ENCODE data around the gene CCDC169. TPM values are rescaled to one million over a fixed set of nuclear protein-coding genes. Genes with fewer than 3 reads are reported as not detected.
"Not testable (repeated sequence)": the region's sequence is repeated elsewhere in the genome, so short reads cannot be mapped to it uniquely, and the experiment has no call there.

Gene CCDC169
- total RNA-seq, 2 experiments from 2014 or later: 0.30 TPM

DNA sequence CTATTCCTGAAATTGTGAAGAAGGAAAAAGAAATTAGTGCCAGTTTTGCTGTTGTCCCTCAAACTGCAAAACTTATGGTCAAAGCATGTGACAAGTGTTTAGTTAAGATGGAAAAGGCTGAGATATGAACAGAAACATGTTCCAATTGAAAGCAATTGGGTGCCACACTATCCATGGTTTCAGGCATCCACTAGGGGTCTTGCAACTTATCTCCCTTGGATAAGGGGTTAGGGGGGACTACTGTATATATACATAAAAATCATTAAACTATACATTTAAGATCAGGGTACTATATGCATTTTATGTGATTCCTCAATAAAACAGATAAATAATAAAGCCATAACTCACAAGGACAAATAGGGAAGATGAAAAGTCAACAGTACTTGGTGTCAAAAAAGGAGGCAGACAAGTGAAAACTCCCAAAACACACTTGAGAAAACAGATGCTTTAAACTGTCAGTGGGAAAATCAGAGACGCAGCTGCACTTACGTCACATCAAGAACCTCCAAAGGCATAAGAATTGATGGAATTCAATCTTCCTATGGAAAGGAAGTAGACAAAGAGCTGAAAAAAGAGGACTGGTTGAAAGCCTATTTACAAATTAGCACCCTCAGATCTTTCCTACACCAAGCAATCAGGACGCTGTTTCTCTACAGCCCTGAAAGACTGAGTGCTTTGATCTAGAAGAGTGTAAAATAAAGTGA, 40.5 kb upstream of the CCDC169 start:
- Mint-ChIP-seq H3K27ac (no peak overlapping the region), H3K4me1 (peaks cover 65% of the 10 kb centered on the region), H3K36me3 (ENCODE audit: low read depth) (peaks cover 10% of the 10 kb centered on the region), H3K9me3 (ENCODE audit: low read depth) (no peaks in the 10 kb centered on the region), H3K4me3 (no peak overlapping the region), H3K27me3 (no peaks in the 10 kb centered on the region)
- ChIA-PET POLR2A (no interaction called here), CTCF (no interaction called here)
- no peak for DNase-seq
- intact Hi-C loops (cut with DNase I, micrococcal nuclease): no loop called here
- ATAC-seq: no peak

DNA sequence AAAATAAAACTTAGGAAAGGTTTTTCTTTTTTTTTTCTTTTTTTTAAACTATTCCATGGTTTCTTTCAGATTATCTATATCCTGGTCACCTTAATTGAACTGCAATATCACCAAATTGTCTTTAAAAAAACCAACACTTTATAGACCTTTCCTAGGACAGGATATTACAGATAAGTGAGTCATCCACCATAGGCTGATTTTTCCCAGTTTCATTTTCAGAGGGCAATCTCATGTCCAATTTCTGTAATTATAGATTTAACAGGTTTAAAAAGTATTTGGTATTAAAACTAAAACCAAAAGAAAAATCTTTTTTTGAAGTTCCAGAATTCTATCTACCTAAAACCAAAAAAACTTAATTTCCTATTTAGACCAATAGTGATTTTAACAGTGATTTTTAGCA, 35.4 kb upstream of the CCDC169 start:
- POLR2A ChIA-PET: no interaction called here

GRCh38 chr13:36332255-36332654, 34.6 kb upstream of the CCDC169 start:
- Mint-ChIP-seq H3K4me1 (peaks cover 34% of the 10 kb centered on the region), H3K36me3 (ENCODE audit: low read depth) (peaks cover 14% of the 10 kb centered on the region)
- POLR2A ChIA-PET; DNase-seq; H3K27me3 Mint-ChIP-seq; H3K27ac Mint-ChIP-seq; H3K4me3 Mint-ChIP-seq; H3K9me3 Mint-ChIP-seq (ENCODE audit: low read depth); ATAC-seq; intact Hi-C loops (cut with DNase I, micrococcal nuclease): not testable (repeated sequence)
- CTCF ChIA-PET: interaction anchor here (0.6 to 2.3 kb wide), 5 partner anchors 9 to 472 kb away, joined by 3 to 5 read pairs (median 3); no protein-coding TSS in a partner anchor

More for the DNA sequence above, 35.4 kb upstream of the CCDC169 start:
- H3K9me3 Mint-ChIP-seq (ENCODE audit: low read depth): no peaks in the 10 kb centered on the region
- H3K4me3 Mint-ChIP-seq: no peak overlapping the region
- H3K27me3 Mint-ChIP-seq: no peaks in the 10 kb centered on the region
- intact Hi-C loops (cut with DNase I, micrococcal nuclease): no loop called here
- peaks cover 14% of the 10 kb centered on the region for H3K36me3 Mint-ChIP-seq (ENCODE audit: low read depth)
- peaks cover 40% of the 10 kb centered on the region for H3K4me1 Mint-ChIP-seq
- no peak overlapping the region for H3K27ac Mint-ChIP-seq
- ATAC-seq (no peak), DNase-seq (no peak)
- CTCF ChIA-PET: interaction anchor here (0.9 to 2.3 kb wide), 2 partner anchors 10 to 21 kb away, joined by 3 to 5 read pairs; no protein-coding TSS in a partner anchor

DNA sequence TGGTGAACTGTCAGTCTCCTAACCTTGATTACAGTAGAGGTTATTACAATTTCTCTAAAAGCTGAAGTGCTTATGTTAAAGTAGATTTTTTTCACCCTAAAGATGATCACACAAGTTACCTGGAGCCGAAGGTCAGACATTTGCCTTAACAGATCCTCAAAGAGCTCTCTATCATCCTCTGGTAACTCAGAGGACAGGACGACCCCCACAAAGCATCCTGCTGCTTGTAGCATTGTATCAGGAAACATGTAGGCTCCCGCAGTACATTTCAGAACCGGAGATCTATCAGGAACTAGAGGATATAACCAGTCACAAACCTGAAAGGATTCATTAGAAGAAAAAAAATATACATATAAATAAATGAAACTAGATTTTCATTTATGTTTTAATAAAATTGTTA, 33.7 kb upstream of the CCDC169 start:
- peaks cover 18% of the 10 kb centered on the region for H3K36me3 Mint-ChIP-seq (ENCODE audit: low read depth)
- H3K9me3 Mint-ChIP-seq (ENCODE audit: low read depth): no peaks in the 10 kb centered on the region
- intact Hi-C loops (cut with DNase I, micrococcal nuclease): no loop called here
- H3K4me1 Mint-ChIP-seq: peaks cover 25% of the 10 kb centered on the region
- DNase-seq (no peak), ATAC-seq (no peak)
- no peak overlapping the region for H3K4me3 Mint-ChIP-seq
- no peaks in the 10 kb centered on the region for H3K27me3 Mint-ChIP-seq
- no peak overlapping the region for H3K27ac Mint-ChIP-seq
- ChIA-PET CTCF (interaction anchor here (0.6 to 2.3 kb wide), 4 partner anchors 8 to 642 kb away, joined by 3 to 6 read pairs (median 4); no protein-coding TSS in a partner anchor), POLR2A (no interaction called here)

GRCh38 chr13:36329361-36329760, 31.7 kb upstream of the CCDC169 start:
- ChIA-PET POLR2A (no interaction called here), CTCF (no interaction called here)
- no peak overlapping the region for H3K4me3 Mint-ChIP-seq
- H3K4me1 Mint-ChIP-seq: peaks cover 13% of the 10 kb centered on the region
- no peaks in the 10 kb centered on the region for H3K27me3 Mint-ChIP-seq
- no peak for ATAC-seq
- peaks cover 20% of the 10 kb centered on the region for H3K36me3 Mint-ChIP-seq (ENCODE audit: low read depth)
- no peak overlapping the region for H3K27ac Mint-ChIP-seq
- intact Hi-C loops (cut with DNase I, micrococcal nuclease): no loop called here
- no peaks in the 10 kb centered on the region for H3K9me3 Mint-ChIP-seq (ENCODE audit: low read depth)
- no peak for DNase-seq

GRCh38 chr13:36328821-36329220, 31.2 kb upstream of the CCDC169 start:
- Mint-ChIP-seq H3K4me3 (no peak overlapping the region), H3K4me1 (peaks cover 7% of the 10 kb centered on the region), H3K36me3 (ENCODE audit: low read depth) (peaks cover 20% of the 10 kb centered on the region), H3K27ac (no peak overlapping the region), H3K9me3 (ENCODE audit: low read depth) (no peaks in the 10 kb centered on the region), H3K27me3 (no peaks in the 10 kb centered on the region)
- DNase-seq: no peak
- POLR2A ChIA-PET: no interaction called here
- intact Hi-C loops (cut with DNase I, micrococcal nuclease): no loop called here
- no peak for ATAC-seq
- CTCF ChIA-PET: no interaction called here

- ATAC-seq (no peak), DNase-seq (no peak)
- ChIA-PET CTCF (no interaction called here), POLR2A (no interaction called here)
- intact Hi-C loops (cut with DNase I, micrococcal nuclease): no loop called here
- Mint-ChIP-seq H3K36me3 (ENCODE audit: low read depth) (peaks cover 21% of the 10 kb centered on the region), H3K4me1 (no peaks in the 10 kb centered on the region), H3K27me3 (no peaks in the 10 kb centered on the region), H3K27ac (no peak overlapping the region), H3K9me3 (ENCODE audit: low read depth) (no peaks in the 10 kb centered on the region), H3K4me3 (no peak overlapping the region)
Observed at GRCh38 chr13:36325912-36326311, 28.3 kb upstream of the CCDC169 start.

DNA sequence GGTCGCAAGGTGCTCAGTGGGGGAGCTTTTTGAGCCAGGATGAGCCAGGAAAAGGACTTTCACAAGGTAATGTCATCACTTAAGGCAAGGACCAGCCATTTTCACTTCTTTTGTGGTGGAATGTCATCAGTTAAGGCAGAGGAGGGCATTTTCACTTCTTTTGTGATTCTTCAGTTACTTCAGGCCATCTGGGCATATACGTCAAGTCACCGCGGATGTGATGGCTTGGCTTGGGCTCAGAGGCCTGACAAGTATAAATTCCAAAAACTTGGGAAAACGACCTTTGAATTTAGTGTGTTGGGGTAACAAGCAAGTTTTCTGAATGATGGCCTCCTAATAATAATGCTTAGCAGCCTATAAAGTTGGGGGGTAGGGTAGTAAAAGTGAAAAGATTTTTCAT, 27.3 kb upstream of the CCDC169 start:
- CTCF ChIA-PET: not testable (repeated sequence)

DNA sequence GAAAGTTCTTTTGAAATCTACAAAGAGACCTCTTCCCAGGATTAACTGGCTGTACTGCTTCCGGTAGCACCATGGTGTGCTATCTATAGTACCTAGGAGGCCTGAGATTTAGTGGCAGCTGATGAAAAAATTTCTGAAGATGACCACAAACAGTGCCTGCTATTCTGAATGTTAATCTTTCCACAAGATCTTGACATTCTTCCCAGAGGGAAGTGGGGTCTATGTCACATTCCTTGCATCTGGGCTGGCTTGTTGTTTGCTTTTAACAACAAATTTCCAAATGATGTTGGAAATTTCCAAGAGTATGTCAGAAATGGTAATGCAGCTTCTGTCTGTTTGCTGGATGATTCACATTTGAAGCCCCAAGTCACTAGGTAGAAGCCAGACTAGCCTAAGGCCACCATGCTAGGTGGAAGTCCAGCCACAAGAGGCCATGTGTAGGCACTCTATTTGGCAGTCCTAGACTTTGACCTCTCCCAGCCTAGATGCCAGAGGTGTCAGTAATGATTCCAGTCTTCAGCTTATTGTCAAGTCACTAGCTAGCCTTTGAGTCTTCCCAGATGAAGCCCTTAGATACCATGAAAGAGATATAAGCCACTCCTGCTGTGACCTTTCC, 26.4 kb upstream of the CCDC169 start:
- Mint-ChIP-seq H3K27ac (no peak overlapping the region), H3K27me3 (no peaks in the 10 kb centered on the region), H3K4me3 (no peak overlapping the region), H3K9me3 (ENCODE audit: low read depth) (no peaks in the 10 kb centered on the region), H3K36me3 (ENCODE audit: low read depth) (peaks cover 21% of the 10 kb centered on the region), H3K4me1 (no peaks in the 10 kb centered on the region)
- ChIA-PET CTCF (no interaction called here), POLR2A (no interaction called here)
- ATAC-seq: no peak
- no peak for DNase-seq
- intact Hi-C loops (cut with DNase I, micrococcal nuclease): no loop called here

More for the DNA sequence above, 27.3 kb upstream of the CCDC169 start:
- H3K9me3 Mint-ChIP-seq (ENCODE audit: low read depth); H3K27me3 Mint-ChIP-seq; DNase-seq; H3K4me3 Mint-ChIP-seq; intact Hi-C loops (cut with DNase I, micrococcal nuclease); H3K4me1 Mint-ChIP-seq; H3K27ac Mint-ChIP-seq; ATAC-seq; POLR2A ChIA-PET: not testable (repeated sequence)
- H3K36me3 Mint-ChIP-seq (ENCODE audit: low read depth): peaks cover 18% of the 10 kb centered on the region

- Mint-ChIP-seq H3K27me3 (no peaks in the 10 kb centered on the region), H3K9me3 (ENCODE audit: low read depth) (no peaks in the 10 kb centered on the region), H3K4me1 (no peaks in the 10 kb centered on the region), H3K27ac (no peak overlapping the region), H3K36me3 (ENCODE audit: low read depth) (peaks cover 21% of the 10 kb centered on the region), H3K4me3 (no peak overlapping the region)
- no peak for ATAC-seq
- intact Hi-C loops (cut with DNase I, micrococcal nuclease): no loop called here
- no peak for DNase-seq
- CTCF ChIA-PET: interaction anchor here (0.7 kb wide), 1 partner anchor 8 kb away, joined by 3 read pairs; no protein-coding TSS in a partner anchor
- POLR2A ChIA-PET: no interaction called here
Observed at GRCh38 chr13:36323408-36323807, 25.8 kb upstream of the CCDC169 start.

- H3K4me1 Mint-ChIP-seq; H3K4me3 Mint-ChIP-seq; H3K27me3 Mint-ChIP-seq; H3K27ac Mint-ChIP-seq; intact Hi-C loops (cut with DNase I, micrococcal nuclease); CTCF ChIA-PET; DNase-seq; ATAC-seq; POLR2A ChIA-PET; H3K9me3 Mint-ChIP-seq (ENCODE audit: low read depth): not testable (repeated sequence)
- peaks cover 18% of the 10 kb centered on the region for H3K36me3 Mint-ChIP-seq (ENCODE audit: low read depth)
Observed at GRCh38 chr13:36319793-36320192, 22.2 kb upstream of the CCDC169 start.

Data from activated CD4-positive, alpha-beta T cell treated with anti-CD3 and anti-CD28 coated beads for 36 hours (primary cell).